ENCODE data around the gene RASSF8. TPM values are rescaled to one million over a fixed set of nuclear protein-coding genes. Genes with fewer than 3 reads are reported as not detected.

RASSF8 gene
- polyA plus RNA-seq, 1 donor (not counting 4 experiments of a cell fraction or from before 2014, with no cell fraction given): 10.5 TPM

- peaks cover 3% of the 10 kb centered on the region for H3K4me1 ChIP-seq (ENCODE audit: control insufficient read depth, extremely low read depth, insufficient read depth, low read length)
Observed at GRCh38 chr12:26044007-26044394, 85.5 kb downstream of the RASSF8 start.

DNA sequence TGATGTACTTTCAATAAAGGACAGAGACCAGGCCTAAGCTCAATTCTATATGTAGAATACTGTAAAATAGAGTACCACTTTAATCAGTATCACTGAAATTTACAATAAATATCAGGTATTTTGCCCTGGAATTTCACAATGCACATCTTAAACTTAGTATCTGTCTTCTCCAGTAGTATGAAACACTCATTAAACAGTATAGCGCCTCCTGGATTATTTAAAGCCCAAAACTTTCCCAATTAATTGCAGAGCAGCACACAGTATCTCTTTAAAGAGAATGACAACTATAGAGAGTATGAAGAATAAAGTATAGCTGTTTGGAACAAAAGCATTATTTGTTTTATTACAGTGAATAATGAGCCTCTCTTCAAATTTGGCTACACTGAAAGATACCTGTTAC lies 86.1 kb downstream of the RASSF8 start:
- Histone ChIP-seq H3K9me1 (ENCODE audit: control insufficient read depth, extremely low read depth, insufficient read depth, low read length) (peaks cover 2% of the 10 kb centered on the region), H3K4me3 (ENCODE audit: control insufficient read depth in 2 of 3, extremely low read depth in 1 of 3, insufficient read depth in 2 of 3, low read depth in 1 of 3, low read length in 3 of 3) (no peak overlapping the region), H2AFZ (ENCODE audit: control insufficient read depth, low read length) (no peak overlapping the region), H3K9ac (ENCODE audit: control insufficient read depth, extremely low read depth, insufficient read depth, low read length) (no peak overlapping the region), H4K20me1 (ENCODE audit: control insufficient read depth, extremely low read depth, insufficient read depth, low read length) (no peaks in the 10 kb centered on the region), H3K9me3 (ENCODE audit: control insufficient read depth, low read depth, low read length) (no peaks in the 10 kb centered on the region), H3K79me2 (ENCODE audit: control insufficient read depth, insufficient read depth, low read length) (peaks cover 5% of the 10 kb centered on the region), H3K36me3 (ENCODE audit: control insufficient read depth in 2 of 2, extremely low read depth in 1 of 2, insufficient read depth in 2 of 2, low read length in 2 of 2) (no peaks in the 10 kb centered on the region), H3K4me2 (ENCODE audit: control insufficient read depth, extremely low read depth, insufficient read depth, low read depth, low read length) (no peak overlapping the region), H3K27me3 (ENCODE audit: control insufficient read depth, extremely low read depth, insufficient read depth, low read length) (no peaks in the 10 kb centered on the region), H3K4me1 (ENCODE audit: control insufficient read depth, extremely low read depth, insufficient read depth, low read length) (peaks cover 3% of the 10 kb centered on the region), H3K27ac (ENCODE audit: control insufficient read depth, insufficient read depth, low read length) (no peak overlapping the region)
- dilution Hi-C loops (cut with MboI; ENCODE audit: extremely low pct_ligation_motif_present, low sequenced_read_pairs): no loop called here
- DNase-seq (ENCODE audit: low read depth, low spot score): no peak
- TF ChIP-seq, protein P1, sequence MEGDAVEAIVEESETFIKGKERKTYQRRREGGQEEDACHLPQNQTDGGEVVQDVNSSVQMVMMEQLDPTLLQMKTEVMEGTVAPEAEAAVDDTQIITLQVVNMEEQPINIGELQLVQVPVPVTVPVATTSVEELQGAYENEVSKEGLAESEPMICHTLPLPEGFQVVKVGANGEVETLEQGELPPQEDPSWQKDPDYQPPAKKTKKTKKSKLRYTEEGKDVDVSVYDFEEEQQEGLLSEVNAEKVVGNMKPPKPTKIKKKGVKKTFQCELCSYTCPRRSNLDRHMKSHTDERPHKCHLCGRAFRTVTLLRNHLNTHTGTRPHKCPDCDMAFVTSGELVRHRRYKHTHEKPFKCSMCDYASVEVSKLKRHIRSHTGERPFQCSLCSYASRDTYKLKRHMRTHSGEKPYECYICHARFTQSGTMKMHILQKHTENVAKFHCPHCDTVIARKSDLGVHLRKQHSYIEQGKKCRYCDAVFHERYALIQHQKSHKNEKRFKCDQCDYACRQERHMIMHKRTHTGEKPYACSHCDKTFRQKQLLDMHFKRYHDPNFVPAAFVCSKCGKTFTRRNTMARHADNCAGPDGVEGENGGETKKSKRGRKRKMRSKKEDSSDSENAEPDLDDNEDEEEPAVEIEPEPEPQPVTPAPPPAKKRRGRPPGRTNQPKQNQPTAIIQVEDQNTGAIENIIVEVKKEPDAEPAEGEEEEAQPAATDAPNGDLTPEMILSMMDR (optimal IDR thresholded peaks at IDR 0.05 in 1 of 3, IDR thresholded peaks at IDR 0.05 in 1 of 3, conservative IDR thresholded peaks at IDR 0.05 in 1 of 3; ENCODE audit: extremely low read depth in 1 of 3, insufficient read depth in 2 of 3, low read length in 3 of 3): no peak
- no peak for TF ChIP-seq EZH2 (IDR thresholded peaks at IDR 0.05; ENCODE audit: low read length)
- FAIRE-seq: no peak

More at GRCh38 chr12:26044007-26044394, 85.5 kb downstream of the RASSF8 start:
- H3K9me3 ChIP-seq (ENCODE audit: control insufficient read depth, low read depth, low read length): no peaks in the 10 kb centered on the region
- TF ChIP-seq, protein P1 (optimal IDR thresholded peaks at IDR 0.05 in 1 of 3, IDR thresholded peaks at IDR 0.05 in 1 of 3, conservative IDR thresholded peaks at IDR 0.05 in 1 of 3; ENCODE audit: extremely low read depth in 1 of 3, insufficient read depth in 2 of 3, low read length in 3 of 3): no peak
- no peak for TF ChIP-seq EZH2 (IDR thresholded peaks at IDR 0.05; ENCODE audit: low read length)
- H3K27me3 ChIP-seq (ENCODE audit: control insufficient read depth, extremely low read depth, insufficient read depth, low read length): no peaks in the 10 kb centered on the region
- no peak for FAIRE-seq
- H2AFZ ChIP-seq (ENCODE audit: control insufficient read depth, low read length): no peak overlapping the region
- H3K9me1 ChIP-seq (ENCODE audit: control insufficient read depth, extremely low read depth, insufficient read depth, low read length): peaks cover 2% of the 10 kb centered on the region
- peaks cover 6% of the 10 kb centered on the region for H3K79me2 ChIP-seq (ENCODE audit: control insufficient read depth, insufficient read depth, low read length)
- DNase-seq (ENCODE audit: low read depth, low spot score): no peak
- no peak overlapping the region for H3K4me3 ChIP-seq (ENCODE audit: control insufficient read depth in 2 of 3, extremely low read depth in 1 of 3, insufficient read depth in 2 of 3, low read depth in 1 of 3, low read length in 3 of 3)
- H3K9ac ChIP-seq (ENCODE audit: control insufficient read depth, extremely low read depth, insufficient read depth, low read length): no peak overlapping the region
- dilution Hi-C loops (cut with MboI; ENCODE audit: extremely low pct_ligation_motif_present, low sequenced_read_pairs): no loop called here
- H4K20me1 ChIP-seq (ENCODE audit: control insufficient read depth, extremely low read depth, insufficient read depth, low read length): no peaks in the 10 kb centered on the region
- H3K4me2 ChIP-seq (ENCODE audit: control insufficient read depth, extremely low read depth, insufficient read depth, low read depth, low read length): no peak overlapping the region
- no peak overlapping the region for H3K27ac ChIP-seq (ENCODE audit: control insufficient read depth, insufficient read depth, low read length)
- no peaks in the 10 kb centered on the region for H3K36me3 ChIP-seq (ENCODE audit: control insufficient read depth in 2 of 2, extremely low read depth in 1 of 2, insufficient read depth in 2 of 2, low read length in 2 of 2)

Measured in keratinocyte (primary cell).